Neural cell (in vitro differentiated cells): ENCODE measurements around the gene F5. TPM values are rescaled to one million over a fixed set of nuclear protein-coding genes. Genes with fewer than 3 reads are reported as not detected.
A peak's percentile ranks its signal among the peaks of the same experiment; 100 is the strongest.

ENCODE experiments used
- H2AFZ ChIP-seq: fragments of 200-600, 300-800 bp; sonication (generic), shearing (Covaris generic); 2 replicates; pipeline ENCODE4 v1.6.0; 2014; ENCODE audit warnings: low read depth, mild to moderate bottlenecking, antibody characterized with exemption, low read length, moderate library complexity
- H3F3A ChIP-seq: fragments of 200-600 bp; shearing (Covaris generic); 2 replicates; pipeline ENCODE4 v1.6.1; 2016; ENCODE audit warnings: mild to moderate bottlenecking, moderate library complexity, mixed read lengths, antibody characterized with exemption, low read length; ENCODE audit not compliant: insufficient read depth, poor library complexity, severe bottlenecking
- H3K27ac ChIP-seq: fragments of 200-600, 300-800 bp; sonication (generic), shearing (Covaris generic); 2 replicates; pipeline ENCODE4 v1.5.1; 2014; ENCODE audit warnings: mild to moderate bottlenecking, low read length, moderate library complexity
- H3K27me3 ChIP-seq: fragments of 300-800, 200-600 bp; sonication (generic), shearing (Covaris generic); 2 replicates; pipeline ENCODE4 v1.6.0; 2014; ENCODE audit warnings: mild to moderate bottlenecking, low read depth, low read length, moderate library complexity; ENCODE audit not compliant: insufficient read depth
- H3K36me3 ChIP-seq: fragments of 300-800, 200-600 bp; sonication (generic), shearing (Covaris generic); 2 replicates; pipeline ENCODE4 v1.5.1; 2014; ENCODE audit warnings: mild to moderate bottlenecking, antibody characterized with exemption, low read length, moderate library complexity; ENCODE audit not compliant: insufficient read depth
- H3K4me2 ChIP-seq: fragments of 300-800, 200-600 bp; sonication (generic), shearing (Covaris generic); 2 replicates; pipeline ENCODE4 v1.6.0; 2014; ENCODE audit warnings: mild to moderate bottlenecking, low read length
- H3K4me3 ChIP-seq: fragments of 300-800, 200-600 bp; sonication (generic), shearing (Covaris generic); 2 replicates; pipeline ENCODE4 v1.5.1; 2014; ENCODE audit warnings: mild to moderate bottlenecking, low read length, moderate library complexity
- H3K79me2 ChIP-seq: fragments of 200-600 bp; shearing (Covaris generic); replicated peaks from 2 replicates; pipeline ENCODE4 v1.6.0; 2014; ENCODE audit warnings: mild to moderate bottlenecking, low read length, moderate library complexity; ENCODE audit not compliant: insufficient read depth
- H3K9ac ChIP-seq: fragments of 300-800, 200-600 bp; sonication (generic), shearing (Covaris generic); 2 replicates; pipeline ENCODE4 v1.6.1; 2016; ENCODE audit warnings: mild to moderate bottlenecking, low read length, mixed read lengths
- H3K9me2 ChIP-seq: fragments of 200-600 bp; shearing (Covaris generic); 2 replicates; pipeline ENCODE4 v1.6.1; 2016; ENCODE audit warnings: mild to moderate bottlenecking, low read length, mixed read lengths; ENCODE audit not compliant: insufficient read depth
- H3K9me3 ChIP-seq: fragments of 200-600, 300-800 bp; sonication (generic), shearing (Covaris generic); 2 replicates; pipeline ENCODE4 v1.6.1; 2016; ENCODE audit warnings: mild to moderate bottlenecking, mixed run types, low read length, moderate library complexity, mixed read lengths
- H4K20me1 ChIP-seq: fragments of 200-600 bp; shearing (Covaris generic); 2 replicates; pipeline ENCODE4 v1.6.1; 2016; ENCODE audit warnings: mild to moderate bottlenecking, mixed run types; ENCODE audit not compliant: insufficient read depth
- CTCF ChIP-seq: fragments of 450-650 bp; IDR thresholded peaks from 2 replicates; pipeline ENCODE4 v1.5.1; 2014; ENCODE audit warnings: antibody characterized with exemption, mild to moderate bottlenecking, moderate library complexity; ENCODE audit not compliant: poor library complexity, severe bottlenecking
- EP300 ChIP-seq: fragments of 450-650 bp; conservative IDR thresholded peaks from 2 replicates; pipeline ENCODE4 v1.6.1; 2014; ENCODE audit warnings: antibody characterized with exemption, mild to moderate bottlenecking, moderate library complexity; ENCODE audit not compliant: poor library complexity, severe bottlenecking
- EZH2 ChIP-seq: fragments of 200-600, 300-800 bp; shearing (Covaris generic), sonication (generic); IDR thresholded peaks from 2 replicates; pipeline ENCODE4 v1.6.1; 2014; ENCODE audit warnings: antibody characterized with exemption, low read length, borderline replicate concordance, mild to moderate bottlenecking; ENCODE audit not compliant: insufficient read depth, poor library complexity, severe bottlenecking
- MXI1 ChIP-seq: fragments of 450-650 bp; conservative IDR thresholded peaks from 2 replicates; pipeline ENCODE4 v1.6.1; 2014; ENCODE audit warnings: antibody characterized with exemption, mild to moderate bottlenecking; ENCODE audit not compliant: poor library complexity, severe bottlenecking
- POLR2AphosphoS5 ChIP-seq: IDR thresholded peaks from 2 replicates; pipeline ENCODE4 v1.6.1; 2012
- RAD21 ChIP-seq: fragments of 450-650 bp; conservative IDR thresholded peaks from 2 replicates; pipeline ENCODE4 v1.6.1; 2014; ENCODE audit warnings: antibody characterized with exemption, mild to moderate bottlenecking, moderate library complexity
- REST ChIP-seq: IDR thresholded peaks from 2 replicates; pipeline ENCODE4 v1.6.1; 2012; ENCODE audit warnings: borderline replicate concordance
- SMC3 ChIP-seq: fragments of 450-650 bp; conservative IDR thresholded peaks from 2 replicates; pipeline ENCODE4 v1.6.1; 2014; ENCODE audit warnings: antibody characterized with exemption, mild to moderate bottlenecking, moderate library complexity; ENCODE audit not compliant: poor library complexity
- TAF1 ChIP-seq: IDR thresholded peaks from 2 replicates; pipeline ENCODE4 v1.6.1; 2012; ENCODE audit warnings: low read depth
- polyA plus RNA-seq: library from polyadenylated mRNA; depleted of rRNA; stranded (reverse); fragments of >200 nt; gene quantifications from 2 replicates; pipeline ENCODE4 v1.2.3, GENCODE V29; 2014

The F5 gene
- polyA plus RNA-seq, 1 donor from 2014 or later = not detected

GRCh38 chr1:169468982-169469381 is 117.3 kb downstream of the F5 start:
- Histone ChIP-seq H3K36me3 (no peaks in the 10 kb centered on the region), H4K20me1 (no peaks in the 10 kb centered on the region), H3K9me3 (no peaks in the 10 kb centered on the region), H3K4me3 (no peak overlapping the region), H3K27ac (no peak overlapping the region), H3K79me2 (no peaks in the 10 kb centered on the region), H3F3A (no peaks in the 10 kb centered on the region), H3K9ac (no peak overlapping the region), H3K27me3 (no peaks in the 10 kb centered on the region), H2AFZ (no peak overlapping the region), H3K9me2 (no peaks in the 10 kb centered on the region), H3K4me2 (no peak overlapping the region)
- TF ChIP-seq RAD21 (no peak), POLR2AphosphoS5 (no peak), EP300 (no peak), EZH2 (no peak), SMC3 (no peak), MXI1 (no peak), TAF1 (no peak)

- no peaks in the 10 kb centered on the region for H3F3A ChIP-seq
- no peak overlapping the region for H3K27ac ChIP-seq
- H3K9me3 ChIP-seq = no peaks in the 10 kb centered on the region
- no peaks in the 10 kb centered on the region for H3K27me3 ChIP-seq
- no peaks in the 10 kb centered on the region for H3K79me2 ChIP-seq
- TF ChIP-seq REST (no peak), RAD21 (peak; percentile 59), CTCF (peak; percentile 52), TAF1 (no peak), SMC3 (peak; percentile 62), EZH2 (no peak)
- H3K4me2 ChIP-seq = no peak overlapping the region
- H3K36me3 ChIP-seq = no peaks in the 10 kb centered on the region
- no peak overlapping the region for H3K9ac ChIP-seq
- H4K20me1 ChIP-seq = no peaks in the 10 kb centered on the region
- no peaks in the 10 kb centered on the region for H3K9me2 ChIP-seq
- H2AFZ ChIP-seq = no peak overlapping the region
- no peak overlapping the region for H3K4me3 ChIP-seq
Measured at GRCh38 chr1:169466259-169467230, 119.7 kb downstream of the F5 start.
